Measurements from ENCODE around the gene BCAS3. TPM values are rescaled to one million over a fixed set of nuclear protein-coding genes. Genes with fewer than 3 reads are reported as not detected.

The BCAS3 gene
- total RNA-seq, 4 donors from 2014 or later = 13.0 to 27.8 (median 20.7) TPM

- no peak overlapping the region for H3K4me3 ChIP-seq
- no peaks in the 10 kb centered on the region for H3K36me3 ChIP-seq
- WGBS, 2 donors = 96 to 98% methylated on average over 3 to 4 of the region's 4 CpGs
- H3K9me3 ChIP-seq = no peaks in the 10 kb centered on the region
- TF ChIP-seq CTCF (IDR thresholded peaks at IDR 0.05) = no peak
- no peak for TF ChIP-seq POLR2A (IDR thresholded peaks at IDR 0.05)
- H3K4me1 ChIP-seq = peaks cover 0 to 15% (median 0%) of the 10 kb centered on the region in 3 donors
- no peak overlapping the region for H3K27ac ChIP-seq
- intact Hi-C loops (cut with DNase I) = no loop called here
- H3K27me3 ChIP-seq = no peaks in the 10 kb centered on the region
- DNase-seq = no peak
These were observed 63.4 kb downstream of the BCAS3 start for GRCh38 chr17:60741031-60741430.

GRCh38 chr17:60743282-60743681, 65.6 kb downstream of the BCAS3 start:
- Histone ChIP-seq H3K36me3 (no peaks in the 10 kb centered on the region), H3K9me3 (no peaks in the 10 kb centered on the region), H3K27me3 (no peaks in the 10 kb centered on the region), H3K27ac (peak overlapping the region in 3 of 4 donors; percentile 58 to 78 (median 68)), H3K4me3 (peak overlapping the region in 2 of 4 donors; percentile 2 to 27), H3K4me1 (peaks cover 0 to 15% (median 0%) of the 10 kb centered on the region in 3 donors)
- TF ChIP-seq POLR2A (IDR thresholded peaks at IDR 0.05) (no peak), CTCF (IDR thresholded peaks at IDR 0.05) (no peak)
- DNase-seq = no peak
- 83 to 100% methylated on average over 1 of the region's 1 CpG for WGBS, 2 donors
- intact Hi-C loops (cut with DNase I) = no loop called here

DNA sequence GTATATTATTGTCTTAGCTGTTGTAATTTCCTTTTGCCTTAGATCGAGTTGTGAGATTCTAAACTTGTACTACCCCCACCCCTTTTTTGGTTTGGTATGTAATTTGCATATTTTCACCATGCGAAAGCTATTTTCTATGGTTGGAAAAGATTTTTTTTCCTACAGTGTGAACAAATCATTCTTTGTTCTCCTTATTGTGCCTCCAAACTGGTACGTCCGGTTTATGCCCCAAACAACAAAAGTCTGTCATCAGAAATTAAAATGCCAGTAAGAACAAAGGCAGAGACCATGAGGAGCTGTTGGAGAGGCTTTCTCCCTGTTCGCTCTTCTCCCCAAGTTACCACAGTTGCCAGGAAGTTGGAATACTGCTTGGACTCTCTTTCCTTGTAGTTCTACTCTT, 66.1 kb downstream of the BCAS3 start:
- Histone ChIP-seq H3K27ac (peak overlapping the region; percentile 50 to 78 (median 63)), H3K36me3 (no peaks in the 10 kb centered on the region), H3K4me3 (peak overlapping the region in 2 of 4 donors; percentile 2 to 27), H3K27me3 (no peaks in the 10 kb centered on the region), H3K9me3 (no peaks in the 10 kb centered on the region), H3K4me1 (peaks cover 0 to 15% (median 0%) of the 10 kb centered on the region in 3 donors)
- 19 to 25% methylated on average over 5 of the region's 5 CpGs for WGBS, 2 donors
- no peak for TF ChIP-seq CTCF (IDR thresholded peaks at IDR 0.05)
- TF ChIP-seq POLR2A (IDR thresholded peaks at IDR 0.05) = no peak
- DNase-seq = no peak
- intact Hi-C loops (cut with DNase I) = no loop called here

- Histone ChIP-seq H3K36me3 (no peaks in the 10 kb centered on the region), H3K4me3 (peak overlapping the region in 1 of 4 donors; percentile 27), H3K4me1 (peaks cover 0 to 15% (median 0%) of the 10 kb centered on the region in 3 donors), H3K9me3 (no peaks in the 10 kb centered on the region), H3K27ac (peak overlapping the region; percentile 50 to 78 (median 63)), H3K27me3 (no peaks in the 10 kb centered on the region)
- intact Hi-C loops (cut with DNase I) = no loop called here
- WGBS, 2 donors = 36 to 41% methylated on average over 3 of the region's 3 CpGs
- TF ChIP-seq POLR2A (IDR thresholded peaks at IDR 0.05) = no peak
- no peak for TF ChIP-seq CTCF (IDR thresholded peaks at IDR 0.05)
- DNase-seq = no peak
These were observed 66.8 kb downstream of the BCAS3 start for GRCh38 chr17:60744355-60744966.

DNA sequence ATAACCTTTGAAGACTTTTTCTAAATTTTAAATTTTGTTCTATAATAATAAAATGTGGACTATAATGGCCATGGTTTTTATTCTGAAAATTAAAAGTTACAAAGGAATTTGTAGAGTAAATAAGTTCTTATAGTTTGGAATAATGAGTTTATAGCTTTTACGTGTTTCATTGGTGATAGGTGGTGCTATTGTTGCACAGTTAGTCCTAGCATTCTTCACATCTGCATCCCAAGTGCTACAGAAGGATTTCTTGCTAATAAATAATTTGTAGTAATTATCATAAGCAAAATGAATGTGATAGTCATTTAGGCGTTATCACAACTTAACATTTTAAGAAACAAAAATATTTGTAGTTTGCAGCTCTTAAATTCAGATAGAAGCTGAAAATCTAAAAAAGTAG, 67.9 kb downstream of the BCAS3 start:
- H3K36me3 ChIP-seq = no peaks in the 10 kb centered on the region
- intact Hi-C loops (cut with DNase I) = no loop called here
- no peak overlapping the region for H3K4me3 ChIP-seq
- DNase-seq = no peak
- H3K27me3 ChIP-seq = no peaks in the 10 kb centered on the region
- peaks cover 0 to 3% (median 0%) of the 10 kb centered on the region in 3 donors for H3K9me3 ChIP-seq
- 64 to 87% methylated on average over 2 of the region's 2 CpGs for WGBS, 2 donors
- peaks cover 0 to 15% (median 0%) of the 10 kb centered on the region in 3 donors for H3K4me1 ChIP-seq
- TF ChIP-seq CTCF (IDR thresholded peaks at IDR 0.05) (no peak), POLR2A (IDR thresholded peaks at IDR 0.05) (no peak)
- no peak overlapping the region for H3K27ac ChIP-seq
